Type B pancreatic cell (in vitro differentiated cells): ENCODE measurements around the gene PRRG2. TPM values are rescaled to one million over a fixed set of nuclear protein-coding genes. Genes with fewer than 3 reads are reported as not detected.

Experiments used
- DNase-seq: peaks from one replicate; pipeline ENCODE4 v3.0.0; 2021; ENCODE audit warnings: mixed read lengths; ENCODE audit not compliant: unreplicated experiment; ENCODE audit errors: extremely low spot score
- H3K27ac Mint-ChIP-seq: 2 replicates; pipeline ENCODE4 v1.8.0; 2021; ENCODE audit warnings: mild to moderate bottlenecking, mixed read lengths
- H3K27me3 Mint-ChIP-seq: 2 replicates; pipeline ENCODE4 v1.8.0; 2021; ENCODE audit warnings: mixed read lengths
- H3K36me3 Mint-ChIP-seq: 2 replicates; pipeline ENCODE4 v1.8.0; 2021; ENCODE audit warnings: mixed read lengths
- H3K4me1 Mint-ChIP-seq: one replicate; pipeline ENCODE4 v1.8.0; 2021; ENCODE audit warnings: mixed read lengths; ENCODE audit not compliant: unreplicated experiment
- H3K4me3 Mint-ChIP-seq: 2 replicates; pipeline ENCODE4 v1.8.0; 2021; ENCODE audit warnings: mild to moderate bottlenecking, mixed read lengths
- H3K9me3 Mint-ChIP-seq: 2 replicates; pipeline ENCODE4 v1.8.0; 2021; ENCODE audit warnings: mixed read lengths
- CTCF ChIP-seq: fragments of 200-600 bp; sonication (generic); conservative IDR thresholded peaks from 2 replicates; pipeline ENCODE4 v1.5.0; 2021; ENCODE audit warnings: antibody characterized with exemption, mild to moderate bottlenecking
- total RNA-seq: library from RNA; stranded (reverse); gene quantifications from 2 replicates; pipeline ENCODE4 v1.2.1, GENCODE V29; 2021; ENCODE audit warnings: low replicate concordance

The PRRG2 gene
- total RNA-seq, 1 donor from 2014 or later = 5.1 TPM

GRCh38 chr19:49597703-49597974 lies 16.5 kb downstream of the PRRG2 start:
- Mint-ChIP-seq H3K27ac (no peak overlapping the region), H3K36me3 (peaks cover 21% of the 10 kb centered on the region), H3K4me3 (no peak overlapping the region), H3K9me3 (no peaks in the 10 kb centered on the region), H3K4me1 (peaks cover 7% of the 10 kb centered on the region), H3K27me3 (no peaks in the 10 kb centered on the region)
- DNase-seq = no peak
- no peak for TF ChIP-seq CTCF

- Mint-ChIP-seq H3K27ac (peak overlapping the region; percentile 14), H3K36me3 (peaks cover 16% of the 10 kb centered on the region), H3K4me3 (no peak overlapping the region), H3K27me3 (no peaks in the 10 kb centered on the region), H3K4me1 (no peaks in the 10 kb centered on the region), H3K9me3 (no peaks in the 10 kb centered on the region)
- no peak for DNase-seq
- no peak for TF ChIP-seq CTCF
These were observed 18.5 kb downstream of the PRRG2 start for GRCh38 chr19:49599378-49600295.

GRCh38 chr19:49601482-49602038 lies 20.4 kb downstream of the PRRG2 start:
- Mint-ChIP-seq H3K36me3 (peaks cover 16% of the 10 kb centered on the region), H3K4me1 (no peaks in the 10 kb centered on the region), H3K27ac (no peak overlapping the region), H3K9me3 (no peaks in the 10 kb centered on the region), H3K27me3 (no peaks in the 10 kb centered on the region), H3K4me3 (no peak overlapping the region)
- TF ChIP-seq CTCF = no peak
- no peak for DNase-seq

- H3K27ac Mint-ChIP-seq = no peak overlapping the region
- DNase-seq = no peak
- peaks cover 20% of the 10 kb centered on the region for H3K36me3 Mint-ChIP-seq
- H3K27me3 Mint-ChIP-seq = no peaks in the 10 kb centered on the region
- no peaks in the 10 kb centered on the region for H3K9me3 Mint-ChIP-seq
- no peak for TF ChIP-seq CTCF
- H3K4me1 Mint-ChIP-seq = no peaks in the 10 kb centered on the region
- no peak overlapping the region for H3K4me3 Mint-ChIP-seq
These were observed 21.7 kb downstream of the PRRG2 start for GRCh38 chr19:49602806-49603205.

GRCh38 chr19:49605605-49606004 lies 24.5 kb downstream of the PRRG2 start:
- no peak overlapping the region for H3K27ac Mint-ChIP-seq

More at GRCh38 chr19:49605605-49606004, 24.5 kb downstream of the PRRG2 start:
- no peaks in the 10 kb centered on the region for H3K9me3 Mint-ChIP-seq
- no peak for DNase-seq
- H3K27me3 Mint-ChIP-seq = no peaks in the 10 kb centered on the region
- no peak for TF ChIP-seq CTCF
- H3K4me3 Mint-ChIP-seq = no peak overlapping the region
- no peaks in the 10 kb centered on the region for H3K4me1 Mint-ChIP-seq
- H3K36me3 Mint-ChIP-seq = peaks cover 15% of the 10 kb centered on the region
